ENCODE results near the gene PTK7.
"Not testable (repeated sequence)": the region's sequence is repeated elsewhere in the genome, so short reads cannot be mapped to it uniquely, and the experiment has no call there.

The PTK7 gene

DNA sequence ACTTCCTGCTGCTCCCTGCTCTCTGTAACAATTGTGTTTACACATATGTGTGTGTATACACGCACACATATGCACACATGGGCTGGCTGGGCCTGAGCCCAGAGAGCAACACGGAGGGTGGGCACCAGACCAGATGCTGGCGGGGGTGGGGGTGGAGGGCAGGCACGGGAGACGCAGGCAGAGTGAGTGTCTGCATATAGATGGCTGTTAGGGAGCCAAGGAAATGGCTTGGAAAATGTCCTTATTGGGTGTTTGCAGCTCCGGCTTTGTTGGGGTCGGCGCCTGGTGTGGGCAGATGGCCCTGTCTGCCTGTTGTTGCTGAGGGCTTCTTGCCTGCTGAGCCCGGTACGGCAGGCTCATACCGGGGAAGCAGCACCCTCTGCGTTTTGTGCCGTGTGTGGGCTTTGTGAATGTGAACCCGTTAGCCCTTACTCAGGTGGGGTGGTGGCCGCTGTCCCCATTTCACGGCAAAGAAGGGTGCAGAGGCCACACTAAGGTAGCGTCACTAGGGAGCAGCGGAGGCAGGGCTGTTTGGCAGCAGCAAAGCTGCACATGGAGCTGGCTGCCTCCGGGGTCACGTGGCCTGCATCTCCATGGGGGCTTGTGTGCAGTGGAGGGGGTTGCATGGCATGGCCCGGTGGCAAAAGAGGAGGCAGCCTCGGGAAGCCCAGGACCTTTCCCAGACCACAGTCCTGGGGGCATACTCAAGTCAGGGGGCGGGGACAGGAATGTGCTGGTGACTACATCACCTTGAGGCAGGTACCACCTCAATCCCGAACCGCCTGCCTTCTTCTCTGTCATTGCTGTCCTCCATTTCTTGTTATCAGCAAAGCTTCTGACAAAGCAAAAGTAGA lies 47.6 kb downstream of the PTK7 start:
- Histone ChIP-seq H3K27ac (ENCODE audit: low read depth, low read length) (no peak overlapping the region), H3K27me3 (ENCODE audit: control insufficient read depth in 1 of 2, insufficient read depth in 2 of 2, low read length in 2 of 2) (no peaks in the 10 kb centered on the region), H3K9ac (ENCODE audit: low read length) (no peak overlapping the region), H3K4me1 (ENCODE audit: insufficient read depth, low read length) (peaks cover 9% of the 10 kb centered on the region), H3K36me3 (ENCODE audit: insufficient read depth, low read length) (no peaks in the 10 kb centered on the region), H3K4me3 (ENCODE audit: low read depth in 1 of 2, low read length in 2 of 2) (no peak overlapping the region), H3K9me3 (ENCODE audit: low read length) (no peaks in the 10 kb centered on the region)

DNA sequence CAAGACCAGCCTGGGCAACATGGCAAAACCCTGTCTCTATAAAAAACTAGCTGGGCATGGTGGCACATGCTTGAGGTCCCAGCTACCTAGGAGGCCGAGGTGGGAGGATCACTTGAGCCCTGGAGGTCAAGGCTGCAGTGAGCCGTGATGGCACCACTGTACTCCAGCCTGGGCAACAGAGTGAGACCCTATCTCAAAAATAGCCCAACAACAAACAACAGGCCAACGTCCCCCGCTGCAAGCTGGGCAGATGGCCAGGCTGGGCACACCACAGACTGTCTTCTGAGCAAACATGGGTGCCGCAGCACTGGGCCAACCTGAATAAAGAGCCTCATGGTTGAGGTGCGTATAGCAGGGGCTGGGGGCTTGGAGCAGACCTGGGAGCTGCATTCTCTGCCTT lies 48.4 kb downstream of the PTK7 start:
- Histone ChIP-seq H3K36me3 (ENCODE audit: insufficient read depth, low read length) (no peaks in the 10 kb centered on the region), H3K4me3 (ENCODE audit: low read depth in 1 of 2, low read length in 2 of 2) (no peak overlapping the region), H3K27me3 (ENCODE audit: control insufficient read depth in 1 of 2, insufficient read depth in 2 of 2, low read length in 2 of 2) (no peaks in the 10 kb centered on the region), H3K4me1 (ENCODE audit: insufficient read depth, low read length) (peaks cover 9% of the 10 kb centered on the region), H3K9me3 (ENCODE audit: low read length) (no peaks in the 10 kb centered on the region), H3K9ac (ENCODE audit: low read length) (no peak overlapping the region), H3K27ac (ENCODE audit: low read depth, low read length) (no peak overlapping the region)

DNA sequence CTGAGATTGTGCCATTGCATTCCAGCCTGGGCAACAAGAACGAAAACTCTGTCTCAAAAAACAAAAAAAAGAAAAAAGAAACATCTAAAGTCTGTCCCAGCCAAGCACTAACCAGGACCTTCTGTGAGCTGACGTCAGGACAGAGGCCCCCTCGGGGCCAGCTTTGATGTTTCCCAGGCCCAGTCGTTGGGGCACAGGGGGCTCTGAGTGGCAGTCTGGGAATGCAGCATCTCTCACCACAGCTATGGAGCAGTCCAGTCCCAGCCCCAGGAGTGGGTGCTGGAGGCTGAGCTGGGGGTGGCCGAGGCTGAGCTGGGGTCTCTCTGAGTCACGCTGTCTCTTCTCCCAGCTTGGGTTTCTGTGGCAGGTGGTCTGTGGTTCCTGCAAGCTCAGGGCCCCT lies 49.0 kb downstream of the PTK7 start:
- Histone ChIP-seq H3K9ac (ENCODE audit: low read length) (no peak overlapping the region), H3K9me3 (ENCODE audit: low read length) (no peaks in the 10 kb centered on the region), H3K27me3 (ENCODE audit: control insufficient read depth in 1 of 2, insufficient read depth in 2 of 2, low read length in 2 of 2) (no peaks in the 10 kb centered on the region), H3K4me1 (ENCODE audit: insufficient read depth, low read length) (peaks cover 9% of the 10 kb centered on the region), H3K4me3 (ENCODE audit: low read depth in 1 of 2, low read length in 2 of 2) (no peak overlapping the region), H3K27ac (ENCODE audit: low read depth, low read length) (no peak overlapping the region), H3K36me3 (ENCODE audit: insufficient read depth, low read length) (no peaks in the 10 kb centered on the region)

DNA sequence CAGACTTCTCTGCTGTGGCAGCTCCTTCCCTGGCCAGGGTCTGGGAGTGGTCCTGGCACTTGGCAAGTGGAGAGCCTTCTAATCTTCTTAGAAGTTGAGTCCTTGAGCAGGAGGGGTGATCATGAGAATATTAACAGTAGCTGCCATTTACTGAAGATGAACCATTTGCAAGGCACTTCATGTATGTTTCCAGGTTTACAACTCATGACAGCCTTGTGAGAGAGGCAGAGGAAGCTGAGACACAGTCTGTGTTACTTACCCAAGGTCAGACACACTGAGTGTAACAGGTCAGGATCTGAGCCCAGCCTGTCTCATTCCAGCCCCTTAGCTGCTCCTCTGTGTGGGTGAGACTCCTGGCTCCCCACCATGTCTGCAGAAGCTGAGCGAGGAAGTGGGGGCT lies 49.4 kb downstream of the PTK7 start:
- Histone ChIP-seq H3K4me1 (ENCODE audit: insufficient read depth, low read length) (peaks cover 9% of the 10 kb centered on the region), H3K27me3 (ENCODE audit: control insufficient read depth in 1 of 2, insufficient read depth in 2 of 2, low read length in 2 of 2) (no peaks in the 10 kb centered on the region), H3K4me3 (ENCODE audit: low read depth in 1 of 2, low read length in 2 of 2) (no peak overlapping the region), H3K27ac (ENCODE audit: low read depth, low read length) (no peak overlapping the region), H3K9ac (ENCODE audit: low read length) (no peak overlapping the region), H3K36me3 (ENCODE audit: insufficient read depth, low read length) (no peaks in the 10 kb centered on the region), H3K9me3 (ENCODE audit: low read length) (no peaks in the 10 kb centered on the region)

DNA sequence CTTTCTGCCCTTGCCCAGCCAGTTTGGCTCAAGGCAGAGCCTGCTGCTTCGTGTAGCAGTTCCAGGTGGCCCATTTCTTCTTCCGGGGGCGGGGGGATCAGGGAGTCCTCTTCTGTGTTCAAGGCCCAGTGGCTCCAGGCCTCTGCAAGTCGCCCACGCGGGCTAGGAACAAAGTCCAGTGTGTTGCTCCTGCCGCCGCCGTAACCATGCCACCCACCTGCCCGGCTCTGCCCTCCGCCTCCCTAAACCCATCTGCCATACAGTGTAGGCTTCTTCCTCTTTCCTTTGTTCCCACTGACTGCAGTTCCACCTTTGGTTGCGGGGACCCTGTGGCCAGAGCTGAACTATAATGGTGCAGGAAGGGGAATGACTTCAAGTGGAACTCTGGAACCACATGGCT lies 51.1 kb downstream of the PTK7 start:
- Histone ChIP-seq H3K36me3 (ENCODE audit: insufficient read depth, low read length) (no peaks in the 10 kb centered on the region), H3K4me3 (ENCODE audit: low read depth in 1 of 2, low read length in 2 of 2) (no peak overlapping the region), H3K27me3 (ENCODE audit: control insufficient read depth in 1 of 2, insufficient read depth in 2 of 2, low read length in 2 of 2) (no peaks in the 10 kb centered on the region), H3K9ac (ENCODE audit: low read length) (no peak overlapping the region), H3K4me1 (ENCODE audit: insufficient read depth, low read length) (peaks cover 9% of the 10 kb centered on the region), H3K9me3 (ENCODE audit: low read length) (no peaks in the 10 kb centered on the region), H3K27ac (ENCODE audit: low read depth, low read length) (no peak overlapping the region)

DNA sequence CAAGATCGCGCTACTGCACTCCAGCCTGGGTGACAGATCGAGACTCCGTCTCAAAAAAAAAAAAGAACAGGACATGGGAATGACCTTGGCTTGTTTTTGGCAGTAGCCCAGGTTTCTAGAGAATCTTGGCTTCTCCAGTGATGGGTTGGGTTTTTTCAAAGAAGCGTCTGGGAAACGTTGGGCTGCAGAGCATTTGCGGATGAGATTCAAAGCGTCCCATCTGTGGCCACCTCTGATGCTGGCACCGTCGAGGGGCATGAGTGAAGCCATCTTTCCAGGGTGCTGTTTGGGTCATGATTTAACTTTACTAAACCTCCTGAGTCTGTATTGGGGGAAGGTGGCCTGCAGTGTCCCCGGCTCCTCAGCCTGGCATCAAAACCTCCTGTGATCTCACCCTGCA lies 51.8 kb downstream of the PTK7 start:
- Histone ChIP-seq H3K9me3 (ENCODE audit: low read length) (no peaks in the 10 kb centered on the region), H3K36me3 (ENCODE audit: insufficient read depth, low read length) (no peaks in the 10 kb centered on the region), H3K9ac (ENCODE audit: low read length) (no peak overlapping the region), H3K27ac (ENCODE audit: low read depth, low read length) (no peak overlapping the region), H3K27me3 (ENCODE audit: control insufficient read depth in 1 of 2, insufficient read depth in 2 of 2, low read length in 2 of 2) (no peaks in the 10 kb centered on the region), H3K4me1 (ENCODE audit: insufficient read depth, low read length) (peaks cover 8% of the 10 kb centered on the region), H3K4me3 (ENCODE audit: low read depth in 1 of 2, low read length in 2 of 2) (no peak overlapping the region)

DNA sequence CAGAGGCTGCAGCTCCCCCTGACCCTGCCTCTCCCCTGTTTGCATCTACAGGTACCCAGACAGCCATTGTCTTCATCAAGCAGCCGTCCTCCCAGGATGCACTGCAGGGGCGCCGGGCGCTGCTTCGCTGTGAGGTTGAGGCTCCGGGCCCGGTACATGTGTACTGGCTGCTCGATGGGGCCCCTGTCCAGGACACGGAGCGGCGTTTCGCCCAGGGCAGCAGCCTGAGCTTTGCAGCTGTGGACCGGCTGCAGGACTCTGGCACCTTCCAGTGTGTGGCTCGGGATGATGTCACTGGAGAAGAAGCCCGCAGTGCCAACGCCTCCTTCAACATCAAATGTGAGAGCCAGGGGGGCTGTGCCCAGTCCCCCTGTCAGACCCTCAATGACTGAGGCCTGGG lies 52.8 kb downstream of the PTK7 start:
- Histone ChIP-seq H3K9me3 (ENCODE audit: low read length) (no peaks in the 10 kb centered on the region), H3K27me3 (ENCODE audit: control insufficient read depth in 1 of 2, insufficient read depth in 2 of 2, low read length in 2 of 2) (no peaks in the 10 kb centered on the region), H3K36me3 (ENCODE audit: insufficient read depth, low read length) (no peaks in the 10 kb centered on the region), H3K9ac (ENCODE audit: low read length) (no peak overlapping the region), H3K4me1 (ENCODE audit: insufficient read depth, low read length) (peaks cover 4% of the 10 kb centered on the region), H3K27ac (ENCODE audit: low read depth, low read length) (no peak overlapping the region), H3K4me3 (ENCODE audit: low read depth in 1 of 2, low read length in 2 of 2) (no peak overlapping the region)

DNA sequence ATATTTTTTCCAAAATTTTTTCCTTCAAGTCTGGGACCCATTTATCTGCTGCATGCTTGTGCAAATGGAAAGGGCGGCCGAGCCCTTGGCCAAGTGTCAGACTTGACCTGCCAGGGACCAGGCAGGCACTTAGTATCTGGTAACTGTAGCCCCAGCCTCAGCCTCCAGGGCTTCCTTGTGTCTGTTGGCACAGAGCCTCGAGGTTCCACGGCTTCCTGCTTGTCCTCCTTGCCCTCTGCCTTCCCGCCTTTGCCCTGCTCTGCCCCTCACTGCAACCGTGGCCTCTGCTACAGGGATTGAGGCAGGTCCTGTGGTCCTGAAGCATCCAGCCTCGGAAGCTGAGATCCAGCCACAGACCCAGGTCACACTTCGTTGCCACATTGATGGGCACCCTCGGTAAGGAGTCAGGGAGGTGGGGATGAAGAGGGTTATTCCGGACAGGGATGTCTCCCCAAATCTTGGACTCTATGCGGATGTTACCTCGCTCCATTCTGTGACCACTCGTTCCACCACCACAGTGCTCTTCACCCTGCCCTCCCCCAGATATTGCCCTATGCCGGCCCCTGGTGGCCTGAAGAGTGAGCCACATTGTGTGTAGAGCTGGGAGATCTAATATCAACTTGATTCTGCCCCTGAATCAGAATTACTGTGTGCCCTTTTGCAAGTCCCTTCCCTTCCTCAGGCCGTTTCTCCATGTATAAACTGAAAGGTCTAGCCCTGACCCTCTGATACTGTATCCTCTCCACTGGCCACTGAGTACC lies 53.5 kb downstream of the PTK7 start:
- Histone ChIP-seq H3K9ac (ENCODE audit: low read length) (no peak overlapping the region), H3K4me1 (ENCODE audit: insufficient read depth, low read length) (peaks cover 4% of the 10 kb centered on the region), H3K36me3 (ENCODE audit: insufficient read depth, low read length) (no peaks in the 10 kb centered on the region)

DNA sequence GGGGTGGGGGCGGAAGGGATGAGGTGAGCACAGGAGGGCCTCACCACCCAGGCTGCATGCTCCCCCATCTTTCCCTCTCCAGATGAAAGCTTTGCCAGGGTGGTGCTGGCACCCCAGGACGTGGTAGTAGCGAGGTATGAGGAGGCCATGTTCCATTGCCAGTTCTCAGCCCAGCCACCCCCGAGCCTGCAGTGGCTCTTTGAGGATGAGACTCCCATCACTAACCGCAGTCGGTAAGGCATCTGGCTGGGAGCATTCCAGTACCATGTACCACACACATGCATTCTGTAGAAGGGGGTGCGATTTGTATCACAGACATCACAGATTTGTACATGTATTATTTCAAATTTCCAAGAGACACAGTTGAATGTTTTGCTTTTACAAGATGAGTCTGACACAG lies 54.3 kb downstream of the PTK7 start:
- Histone ChIP-seq H3K9ac (ENCODE audit: low read length) (no peak overlapping the region), H3K36me3 (ENCODE audit: insufficient read depth, low read length) (no peaks in the 10 kb centered on the region), H3K4me1 (ENCODE audit: insufficient read depth, low read length) (peaks cover 4% of the 10 kb centered on the region), H3K27ac (ENCODE audit: low read depth, low read length) (no peak overlapping the region), H3K27me3 (ENCODE audit: control insufficient read depth in 1 of 2, insufficient read depth in 2 of 2, low read length in 2 of 2) (no peaks in the 10 kb centered on the region), H3K4me3 (ENCODE audit: low read depth in 1 of 2, low read length in 2 of 2) (no peak overlapping the region), H3K9me3 (ENCODE audit: low read length) (no peaks in the 10 kb centered on the region)

More for the DNA sequence above, 53.5 kb downstream of the PTK7 start:
- Histone ChIP-seq H3K4me3 (ENCODE audit: low read depth in 1 of 2, low read length in 2 of 2) (no peak overlapping the region), H3K27ac (ENCODE audit: low read depth, low read length) (no peak overlapping the region), H3K9me3 (ENCODE audit: low read length) (no peaks in the 10 kb centered on the region), H3K27me3 (ENCODE audit: control insufficient read depth in 1 of 2, insufficient read depth in 2 of 2, low read length in 2 of 2) (no peaks in the 10 kb centered on the region)

DNA sequence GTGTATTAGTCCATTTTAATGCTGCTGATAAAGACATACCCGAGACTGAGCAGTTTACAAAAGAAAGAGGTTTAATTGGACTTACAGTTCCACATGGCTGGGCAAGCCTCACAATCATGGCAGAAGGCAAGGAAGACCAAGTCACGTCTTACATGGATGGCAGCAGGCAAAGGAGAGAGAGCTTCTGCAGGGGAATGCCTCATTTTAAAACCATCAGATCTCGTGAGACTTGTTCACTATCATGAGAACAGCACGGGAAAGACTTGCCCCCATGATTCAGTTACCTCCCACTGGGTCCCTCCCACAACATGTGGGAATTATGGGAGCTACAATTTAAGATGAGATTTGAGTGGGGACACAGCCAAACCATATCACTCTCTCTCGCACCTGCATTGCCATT lies 55.3 kb downstream of the PTK7 start:
- not testable (repeated sequence) for H3K27me3 ChIP-seq (ENCODE audit: control insufficient read depth in 1 of 2, insufficient read depth in 2 of 2, low read length in 2 of 2); H3K4me1 ChIP-seq (ENCODE audit: insufficient read depth, low read length); H3K36me3 ChIP-seq (ENCODE audit: insufficient read depth, low read length); H3K9ac ChIP-seq (ENCODE audit: low read length); H3K9me3 ChIP-seq (ENCODE audit: low read length); H3K4me3 ChIP-seq (ENCODE audit: low read depth in 1 of 2, low read length in 2 of 2); H3K27ac ChIP-seq (ENCODE audit: low read depth, low read length)

DNA sequence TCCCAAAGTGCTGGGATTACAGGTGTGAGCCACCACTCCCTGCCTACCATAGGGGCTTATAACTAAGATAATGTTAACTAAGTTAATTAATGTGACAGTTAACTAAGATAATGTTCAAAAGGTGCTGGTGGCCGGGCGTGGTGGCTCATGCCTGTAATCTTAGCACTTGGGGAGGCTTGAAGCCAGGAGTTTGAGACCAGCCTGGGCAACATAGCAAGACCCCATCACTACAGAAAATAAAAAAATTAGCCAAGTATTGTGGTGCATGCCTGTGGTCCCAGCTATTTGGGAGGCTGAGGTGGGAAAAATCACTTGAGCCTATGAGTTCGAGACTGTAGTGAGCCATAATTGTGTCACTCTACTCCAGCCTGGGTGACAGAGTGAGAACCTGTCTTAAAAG lies 62.2 kb downstream of the PTK7 start:
- Histone ChIP-seq H3K4me1 (ENCODE audit: insufficient read depth, low read length) (peaks cover 5% of the 10 kb centered on the region), H3K4me3 (ENCODE audit: low read depth in 1 of 2, low read length in 2 of 2) (no peak overlapping the region), H3K9ac (ENCODE audit: low read length) (no peak overlapping the region), H3K36me3 (ENCODE audit: insufficient read depth, low read length) (no peaks in the 10 kb centered on the region), H3K27me3 (ENCODE audit: control insufficient read depth in 1 of 2, insufficient read depth in 2 of 2, low read length in 2 of 2) (no peaks in the 10 kb centered on the region), H3K9me3 (ENCODE audit: low read length) (no peaks in the 10 kb centered on the region), H3K27ac (ENCODE audit: low read depth, low read length) (no peak overlapping the region)

DNA sequence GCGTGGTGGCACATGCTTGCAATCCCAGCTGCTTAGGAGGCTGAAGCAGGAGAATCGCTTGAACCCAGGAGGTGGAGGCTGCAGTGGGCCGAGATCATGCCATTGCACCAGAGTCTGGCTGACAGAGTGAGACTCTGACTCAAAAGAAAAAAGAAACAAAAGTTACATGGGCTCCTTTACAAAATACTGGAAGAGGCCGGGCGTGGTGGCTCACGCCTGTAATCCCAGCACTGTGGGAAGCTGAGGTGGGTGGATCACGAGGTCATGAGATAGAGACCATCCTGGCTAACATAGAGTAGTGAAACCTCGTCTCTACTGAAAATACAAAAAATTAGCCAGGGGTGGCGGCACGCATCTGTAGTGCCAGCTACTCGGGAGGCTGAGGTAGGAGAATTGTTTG lies 63.9 kb downstream of the PTK7 start:
- not testable (repeated sequence) for H3K27me3 ChIP-seq (ENCODE audit: control insufficient read depth in 1 of 2, insufficient read depth in 2 of 2, low read length in 2 of 2); H3K9me3 ChIP-seq (ENCODE audit: low read length); H3K36me3 ChIP-seq (ENCODE audit: insufficient read depth, low read length); H3K27ac ChIP-seq (ENCODE audit: low read depth, low read length); H3K4me3 ChIP-seq (ENCODE audit: low read depth in 1 of 2, low read length in 2 of 2); H3K9ac ChIP-seq (ENCODE audit: low read length)
- H3K4me1 ChIP-seq (ENCODE audit: insufficient read depth, low read length): peaks cover 11% of the 10 kb centered on the region
